GM19324 (cell line): Measurements from ENCODE around the gene CD69.

Experiments used
- ATAC-seq: cut with Tn5 transposase; IDR thresholded peaks from one replicate; pipeline ENCODE4 v1.9.1; 2021; ENCODE audit warnings: mild to moderate bottlenecking, moderate library complexity; ENCODE audit not compliant: unreplicated experiment, low FRiP score

The CD69 gene

DNA sequence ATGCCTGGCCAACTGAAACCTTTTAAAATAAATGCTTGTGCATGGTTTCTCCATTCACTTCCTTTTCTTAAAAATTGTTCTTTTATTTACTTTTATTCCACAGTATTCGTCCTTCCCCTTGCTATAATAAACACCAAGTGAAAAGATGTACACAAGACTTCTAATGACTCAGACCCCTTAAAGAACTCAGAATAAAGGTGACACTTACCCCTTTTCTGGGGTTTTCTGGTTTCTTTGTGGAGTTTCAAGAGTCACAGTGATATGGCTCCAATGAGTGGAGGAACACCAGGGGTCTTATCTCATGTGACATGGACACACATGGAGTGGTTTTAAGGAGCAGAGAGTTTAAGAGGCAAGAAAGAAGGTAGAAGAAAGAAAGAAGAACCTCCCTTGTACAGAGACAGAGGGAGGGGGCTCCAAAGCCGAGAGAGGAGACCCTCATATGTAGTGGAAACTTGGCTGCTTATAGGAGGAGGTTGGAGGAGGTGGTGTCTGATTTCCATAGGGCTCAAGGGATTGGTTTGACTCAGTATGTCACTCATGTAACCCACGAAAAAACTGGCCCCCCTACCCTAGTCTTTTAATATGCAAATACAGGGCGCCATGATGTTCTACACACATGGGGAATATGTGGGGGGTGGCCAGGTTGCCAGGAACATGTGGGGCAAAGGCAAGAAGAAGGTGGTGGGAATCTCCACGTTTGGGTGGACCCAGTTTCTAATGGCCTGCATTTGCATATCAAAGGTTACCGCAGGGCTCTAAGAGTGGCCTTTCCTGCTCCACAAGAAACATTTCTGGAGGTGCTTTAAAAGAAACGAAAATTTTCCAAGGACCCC is 22.1 kb upstream of the CD69 start:
- ATAC-seq, result no peak

DNA sequence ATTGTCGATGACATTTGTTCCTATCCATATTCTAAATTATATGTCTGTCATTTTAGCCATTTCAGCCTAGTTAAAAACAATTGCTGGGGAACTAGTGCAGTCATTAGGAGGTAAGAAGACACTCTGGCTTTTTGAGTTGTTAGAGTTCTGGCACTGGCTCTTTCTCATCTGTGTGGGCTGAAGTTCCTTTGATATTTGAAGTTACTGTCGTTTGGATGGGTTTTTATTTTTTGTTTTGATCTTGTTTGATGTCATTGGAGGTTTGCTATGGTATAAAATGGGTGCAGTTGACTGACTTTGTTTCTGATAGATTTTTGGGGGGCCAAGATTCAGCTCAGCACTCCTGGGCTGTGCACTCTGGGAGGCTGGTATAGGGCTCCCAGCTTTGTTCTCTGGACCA is 20.7 kb upstream of the CD69 start:
- no peak for ATAC-seq

DNA sequence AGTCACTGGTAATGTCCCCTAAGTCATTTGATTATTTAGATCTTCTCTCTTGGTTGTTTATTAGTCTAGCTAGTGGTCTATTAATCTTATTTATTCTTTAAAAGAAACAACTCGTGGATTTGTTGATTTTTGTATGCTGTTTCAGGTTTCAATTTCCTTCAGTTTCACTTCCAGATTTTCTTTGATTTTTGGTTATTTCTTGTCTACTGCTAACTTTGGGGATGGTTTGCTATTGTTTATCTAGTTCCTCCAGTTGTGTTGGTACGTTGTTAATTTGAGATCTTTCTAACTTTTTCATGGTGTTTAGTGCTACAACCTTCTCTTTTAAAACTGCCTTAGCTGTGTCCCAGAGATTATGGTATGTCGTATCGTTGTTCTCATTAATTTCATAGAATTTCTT is 18.5 kb upstream of the CD69 start:
- ATAC-seq, result no peak

DNA sequence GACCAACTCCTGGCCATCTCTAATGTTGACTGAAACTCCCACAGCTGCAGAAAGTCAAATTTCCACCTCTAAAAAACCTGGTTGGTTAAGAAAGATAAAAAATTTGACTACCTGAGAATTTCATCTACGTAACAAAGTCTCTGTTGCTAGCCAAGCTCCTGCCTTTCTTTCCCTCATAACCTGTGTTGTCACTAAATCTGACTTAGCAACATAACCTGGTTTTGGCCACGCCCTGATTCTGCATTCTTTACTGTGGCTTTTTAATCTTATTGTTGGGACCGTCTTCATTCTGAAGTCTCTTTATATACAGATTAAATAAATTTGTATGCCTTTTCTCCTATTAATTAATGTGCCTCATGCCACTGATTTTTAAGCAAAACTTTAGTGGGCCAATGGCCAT is 16.1 kb upstream of the CD69 start:
- no peak for ATAC-seq

DNA sequence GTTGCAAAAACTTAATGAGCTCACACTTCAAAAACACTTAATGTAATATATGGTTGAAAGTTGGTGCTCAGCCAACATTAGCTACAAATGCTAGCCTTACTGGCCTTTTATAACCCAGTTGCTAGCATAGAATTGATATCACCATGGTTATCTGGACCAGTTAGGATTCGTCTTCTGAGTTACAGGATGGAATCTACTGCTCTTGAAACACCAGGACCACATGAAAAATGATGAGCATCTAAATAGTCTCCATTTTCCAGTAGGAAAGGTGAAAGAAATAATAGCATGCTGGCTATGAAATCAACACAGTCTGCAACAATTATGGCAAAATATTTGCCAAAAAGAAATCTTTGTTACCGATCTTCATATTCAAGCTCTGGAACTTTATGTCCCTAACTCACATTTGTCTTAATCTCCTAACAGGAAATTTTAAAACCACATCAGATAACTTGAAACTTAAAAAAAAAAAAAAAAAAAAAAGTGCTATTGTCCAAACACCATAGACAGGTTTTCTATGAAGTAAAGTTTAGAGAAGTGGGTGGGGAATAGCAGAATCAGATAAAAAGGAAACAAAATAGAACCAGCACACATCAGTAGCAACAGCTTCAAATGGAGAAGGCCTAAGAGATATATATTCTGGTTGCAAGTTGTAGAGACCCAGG is 12.6 kb upstream of the CD69 start:
- ATAC-seq, result no peak

DNA sequence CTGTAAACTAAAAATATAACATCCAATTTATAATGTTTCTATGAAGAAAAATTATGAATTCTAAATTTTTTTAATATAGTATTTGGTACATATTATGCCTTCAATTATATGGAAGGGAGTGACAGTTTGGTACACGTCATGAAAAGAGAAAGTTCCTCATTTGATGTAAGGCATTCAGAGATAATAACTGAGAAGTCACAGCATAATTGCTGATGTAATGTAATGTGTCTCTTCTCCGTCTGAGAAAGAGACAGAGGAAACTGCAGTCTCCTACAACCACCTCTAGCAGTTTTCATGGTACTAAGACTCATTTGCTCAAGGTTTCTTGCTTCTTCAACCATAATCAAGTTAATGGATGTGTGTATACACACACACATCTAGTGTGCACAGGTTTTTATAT is 2.3 kb upstream of the CD69 start:
- no peak for ATAC-seq

DNA sequence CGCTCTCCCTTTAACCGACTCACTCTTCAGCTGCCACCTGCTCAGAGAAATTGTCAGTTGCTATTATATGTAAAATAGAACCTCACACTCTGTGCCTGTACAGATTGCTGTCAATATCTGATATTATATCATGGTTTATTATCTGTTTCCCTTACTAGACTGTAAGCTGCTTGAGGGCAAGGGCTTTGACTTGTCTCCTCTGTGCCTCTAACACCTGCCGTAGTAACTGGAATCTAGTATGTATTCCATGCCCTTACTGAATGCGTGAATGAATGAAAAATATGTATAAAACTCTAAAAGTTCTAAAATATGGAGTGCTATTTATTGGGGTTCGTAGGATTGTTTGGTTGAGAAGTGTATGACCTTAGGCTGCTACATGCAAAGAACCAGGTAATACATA is 1.7 kb upstream of the CD69 start:
- ATAC-seq, result no peak

DNA sequence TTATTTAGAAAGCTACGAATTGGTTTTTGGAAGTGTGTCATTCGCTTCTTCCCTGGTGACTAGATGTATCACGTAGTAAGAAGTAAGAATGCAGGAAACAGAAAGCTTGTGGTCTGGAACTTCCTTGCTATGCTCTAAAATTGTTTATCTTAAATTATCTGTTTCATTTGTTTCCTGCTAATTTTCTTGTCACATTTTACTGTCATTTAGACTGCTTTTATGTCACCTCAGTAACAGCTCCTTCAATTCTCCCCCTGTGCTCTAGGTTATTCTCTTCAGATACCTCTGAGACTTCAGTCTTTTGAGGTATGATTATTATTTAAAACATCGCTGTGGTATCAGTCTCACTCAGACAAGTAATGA is 699 bp upstream of the CD69 start:
- ATAC-seq, result no peak

DNA sequence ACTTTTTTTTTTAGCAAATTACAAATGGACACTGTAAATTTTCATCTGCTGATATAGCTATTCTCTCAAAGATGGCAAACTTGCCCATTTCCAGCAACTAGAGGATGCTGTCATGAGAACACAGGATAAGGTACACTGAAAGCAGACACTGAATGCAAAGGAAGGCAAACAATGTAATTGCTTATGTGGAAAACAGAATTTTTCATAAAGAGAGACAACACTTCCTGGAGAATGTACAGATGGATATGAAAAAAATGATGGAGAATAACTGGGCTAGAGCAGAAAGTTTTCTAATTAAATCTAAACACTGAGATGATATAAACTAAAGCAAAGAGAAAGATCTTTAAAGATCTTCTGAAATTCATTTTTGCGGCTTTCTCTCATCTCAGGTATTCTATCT is 581 bp downstream of the CD69 start:
- no peak for ATAC-seq

DNA sequence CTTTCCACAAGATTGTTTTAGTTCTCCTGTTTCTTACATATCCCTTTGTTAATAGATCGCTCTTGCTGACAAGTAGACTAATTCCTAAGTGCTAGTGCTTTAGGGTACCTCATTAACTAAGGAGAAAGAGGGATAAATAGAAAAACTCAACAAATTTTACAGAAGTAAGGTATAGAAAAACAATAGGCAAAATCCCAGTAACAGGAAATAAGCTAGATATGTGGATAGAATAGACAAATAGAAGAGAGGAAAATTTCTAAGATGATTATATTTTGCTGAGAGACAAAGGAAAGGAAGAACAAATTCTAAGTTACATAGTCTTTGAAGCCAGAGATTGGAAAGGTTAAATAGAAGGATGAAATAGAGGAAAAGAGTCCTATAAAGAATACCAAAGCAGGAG is 1.0 kb downstream of the CD69 start:
- ATAC-seq, result no peak

DNA sequence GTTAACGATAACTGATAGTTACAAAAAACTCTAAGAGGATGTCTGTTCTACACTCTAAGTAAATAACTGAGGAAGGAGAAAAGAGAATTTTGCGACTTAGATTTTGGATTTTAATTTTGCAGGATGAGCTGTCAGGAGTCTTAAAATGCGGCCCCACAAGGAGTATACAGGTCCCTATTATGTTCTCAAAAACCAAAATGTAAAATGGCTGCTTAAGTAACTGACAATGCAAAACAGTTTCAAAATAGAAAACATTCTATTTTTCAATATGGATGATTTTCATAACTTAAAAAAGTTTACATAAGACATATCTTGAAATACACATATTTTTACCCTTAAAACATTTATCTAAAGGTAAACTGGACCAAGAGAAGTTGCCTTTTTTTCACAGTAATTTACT is 2.6 kb downstream of the CD69 start:
- no peak for ATAC-seq

DNA sequence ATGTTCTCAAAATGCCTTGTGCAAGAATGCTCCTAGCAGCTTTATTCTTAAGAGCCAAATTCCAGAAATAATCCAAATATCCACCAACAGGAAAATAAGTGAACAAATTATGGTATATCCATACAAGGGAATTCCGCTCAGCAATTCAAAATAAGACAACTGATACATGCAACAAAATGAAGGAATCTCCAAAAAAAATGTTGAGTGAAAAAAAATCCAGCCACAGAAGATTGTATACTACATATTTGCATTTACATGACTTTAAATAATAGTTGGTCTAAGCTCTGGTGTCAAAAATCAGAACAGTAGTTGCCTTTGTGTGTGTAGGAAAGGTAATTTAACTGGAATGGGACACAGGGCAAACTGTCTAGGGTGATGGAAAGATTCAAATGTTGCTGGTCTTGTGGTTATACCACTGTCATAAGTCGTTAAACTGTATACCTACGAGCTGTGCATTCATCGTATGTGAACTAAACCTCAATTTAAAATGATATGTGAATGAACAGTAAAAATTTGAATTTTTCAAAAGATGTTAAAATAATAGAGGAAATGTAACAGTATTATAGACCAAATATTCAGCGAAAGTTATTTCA is 3.2 kb downstream of the CD69 start:
- ATAC-seq, result no peak

DNA sequence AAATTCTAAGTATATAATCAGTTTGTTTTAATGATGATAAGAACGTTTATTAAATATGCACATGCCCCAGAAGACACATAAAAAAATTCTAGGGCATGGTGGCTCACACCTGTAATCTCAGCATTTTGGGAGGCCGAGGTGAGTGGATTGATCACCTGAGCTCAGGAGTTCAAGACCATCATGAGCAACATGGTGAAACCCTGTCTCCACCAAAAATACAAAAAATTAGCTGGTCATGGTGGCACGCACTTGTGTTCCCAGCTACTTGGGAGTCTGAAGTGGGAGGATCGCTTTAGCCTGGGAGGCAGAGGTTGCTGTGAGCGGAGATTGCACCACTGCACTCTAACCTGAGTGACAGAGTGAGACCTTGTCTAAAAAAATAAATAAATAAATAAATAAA is 4.0 kb downstream of the CD69 start:
- ATAC-seq, result no peak

DNA sequence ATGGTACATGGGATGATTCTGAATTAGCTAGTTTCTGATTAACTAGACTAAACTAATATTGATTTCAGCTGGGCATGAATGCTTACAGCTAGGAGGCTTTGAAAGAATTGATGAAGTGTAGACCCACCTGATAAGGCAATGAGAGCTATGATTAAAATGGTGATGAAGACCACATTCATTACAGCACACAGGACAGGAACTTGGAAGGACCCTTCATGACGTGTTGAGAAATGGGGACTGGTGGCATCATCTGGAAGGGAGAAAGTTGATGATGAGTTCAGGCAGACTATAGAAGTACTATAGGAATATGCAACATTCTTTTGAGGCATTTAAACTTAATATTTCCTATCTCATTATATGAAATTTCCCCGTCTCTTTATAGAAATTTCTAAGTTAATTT is 4.5 kb downstream of the CD69 start:
- no peak for ATAC-seq

DNA sequence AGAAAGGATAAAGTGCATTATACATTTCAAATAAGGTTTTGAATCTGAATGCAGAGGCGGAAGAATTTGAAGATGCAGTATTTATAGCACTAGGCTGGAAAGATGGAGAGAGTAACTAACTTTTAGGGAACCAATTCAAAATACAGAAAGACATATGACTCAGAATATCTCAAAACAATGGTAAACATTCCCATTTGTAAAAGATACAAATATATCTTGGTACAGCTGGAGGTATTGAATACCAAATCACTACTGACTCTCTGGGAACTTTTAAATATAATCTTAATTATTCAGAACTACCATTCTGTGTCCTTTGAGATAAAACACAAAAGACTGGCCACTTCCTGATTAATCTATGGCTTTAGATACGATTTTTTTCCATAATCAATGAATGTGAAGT is 5.1 kb downstream of the CD69 start:
- no peak for ATAC-seq

DNA sequence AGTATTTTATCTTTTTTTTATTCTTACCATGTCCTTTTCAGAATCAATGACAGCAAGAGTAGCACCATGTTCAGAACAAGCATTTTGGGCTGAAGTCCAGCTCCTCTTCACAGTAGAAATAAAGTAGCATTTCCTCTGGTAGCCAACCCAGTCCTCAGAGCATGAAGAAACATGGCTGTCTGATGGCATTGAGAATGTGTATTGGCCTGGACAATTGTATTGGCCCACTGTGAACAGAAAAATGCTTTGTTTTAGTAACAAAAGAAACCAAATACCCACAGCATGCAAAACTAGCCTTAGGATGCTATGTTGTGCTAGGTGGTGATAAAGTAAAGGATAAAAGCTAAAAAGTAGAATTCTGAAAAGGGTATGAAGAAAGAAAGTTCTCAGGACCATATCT is 5.7 kb downstream of the CD69 start:
- ATAC-seq, result no peak

DNA sequence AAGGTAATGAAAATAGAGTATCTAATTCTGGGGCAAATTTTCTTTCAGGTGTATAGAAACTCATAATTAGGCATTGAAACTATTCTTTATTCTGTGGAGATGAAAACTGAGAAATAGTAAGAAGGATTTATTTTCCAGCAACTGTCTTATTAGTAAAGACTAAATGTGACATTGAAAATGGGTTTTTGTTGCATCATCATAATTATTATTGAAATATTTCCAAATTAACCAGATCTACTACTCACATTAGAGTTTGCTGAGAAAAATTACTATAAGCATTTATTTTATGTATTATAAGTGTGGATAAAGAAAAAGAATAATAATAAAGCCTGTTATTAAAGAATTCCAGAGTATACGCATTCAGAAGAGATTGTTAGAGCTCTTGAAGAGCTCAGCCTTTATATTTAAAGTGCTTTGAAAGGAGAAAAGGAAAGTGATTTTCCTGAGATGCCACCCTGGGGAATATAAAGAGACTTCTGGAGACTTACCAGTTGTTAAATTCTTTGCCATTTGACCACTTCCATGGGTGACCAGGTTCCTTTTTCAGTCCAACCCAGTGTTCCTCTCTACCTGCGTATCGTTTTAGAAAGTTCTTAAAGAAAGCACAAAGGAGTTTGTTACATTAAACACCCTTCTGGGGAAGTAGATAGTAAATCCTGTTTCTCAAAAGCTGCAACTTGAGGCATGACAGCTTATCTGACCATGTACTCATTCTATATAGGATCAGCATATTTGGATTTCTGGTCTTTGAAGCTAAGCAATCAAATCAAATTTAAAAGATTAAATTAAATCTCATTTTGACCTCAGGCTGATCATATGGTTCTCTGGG is 6.4 kb downstream of the CD69 start:
- ATAC-seq, result no peak

DNA sequence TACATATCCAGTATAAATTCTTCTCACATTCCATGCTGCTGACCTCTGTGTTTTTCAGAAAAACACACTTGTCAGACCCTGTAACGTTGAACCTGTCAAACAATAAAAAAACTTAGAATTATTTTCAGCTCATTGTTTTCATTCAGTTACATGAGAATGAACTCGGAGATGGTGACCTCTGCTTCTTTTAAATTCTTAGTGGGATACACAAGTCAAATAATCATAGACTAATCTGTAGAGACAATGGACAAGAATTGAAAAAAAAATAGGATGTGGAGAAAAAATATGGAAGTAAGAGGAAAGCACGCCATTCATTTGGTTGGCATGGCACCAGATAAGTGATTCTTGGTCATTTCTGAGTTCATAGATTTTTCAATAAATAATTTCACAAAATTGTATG is 7.2 kb downstream of the CD69 start:
- no peak for ATAC-seq

DNA sequence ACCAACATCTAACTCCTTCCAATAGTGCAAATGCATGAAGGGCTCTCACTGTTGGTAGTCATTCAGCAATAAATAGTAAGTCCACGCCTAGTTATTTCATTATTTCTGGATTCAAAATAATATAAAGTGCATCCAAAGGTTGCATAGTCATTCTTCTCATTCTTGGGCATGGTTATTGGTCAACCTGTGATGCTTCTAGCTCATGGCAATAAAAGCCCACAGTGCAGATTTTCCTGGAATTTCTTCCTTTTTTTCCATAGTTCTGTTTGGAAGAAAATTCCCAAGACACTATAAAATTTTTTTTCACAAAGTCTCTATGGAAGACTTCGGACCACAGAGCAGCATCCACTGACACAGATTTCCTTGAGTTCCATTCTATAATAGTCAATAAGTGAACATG is 7.6 kb downstream of the CD69 start:
- ATAC-seq, result no peak

DNA sequence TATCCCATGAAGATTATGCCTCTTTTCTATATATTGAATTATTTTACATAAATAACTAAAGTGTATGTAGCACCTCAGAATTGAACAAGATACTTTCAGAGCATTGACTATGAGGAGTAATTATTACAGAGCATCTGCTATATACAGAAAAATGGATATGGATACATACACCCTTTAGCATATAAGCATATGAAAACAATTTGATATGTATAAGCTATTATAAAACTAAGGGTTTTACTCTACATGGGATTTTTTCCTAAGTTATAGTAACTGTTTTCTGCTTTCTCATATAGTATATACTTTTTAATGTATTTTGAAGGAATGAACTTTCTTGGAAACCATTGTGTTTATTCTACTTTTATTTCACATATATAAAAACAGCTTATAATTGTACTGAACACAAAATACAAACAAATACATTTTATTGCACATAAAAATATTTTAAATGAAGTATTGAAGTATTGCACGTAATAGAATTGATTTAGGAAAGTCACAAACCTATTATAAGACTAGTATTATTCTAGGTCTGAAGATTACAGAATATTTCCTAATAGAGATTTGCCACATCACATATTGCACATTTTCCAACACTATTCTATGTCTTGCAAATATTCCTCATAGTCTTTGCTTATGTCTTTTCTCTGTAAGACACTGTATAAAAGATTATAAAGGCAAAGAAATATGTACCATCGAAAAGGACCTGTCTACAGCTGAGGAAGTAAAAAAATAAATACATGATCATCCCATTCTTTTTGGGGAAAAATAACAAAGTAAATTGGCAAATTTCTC is 8.4 kb downstream of the CD69 start:
- no peak for ATAC-seq
